Adrenal gland (tissue), 5 donors: Measurements from ENCODE around the gene SH3RF1.

Experiments used
- CTCF ChIP-seq, 6 experiments: fragments of 450-650 bp in 4 of 6; fragments of 200-600 bp in 2 of 6; sonication (generic) in 1 of 6; IDR thresholded peaks; 1 replicate in 5 of 6; 2 replicates in 1 of 6; pipeline versions ENCODE4 v1.5.1 to v1.8.0; 2016 to 2021; ENCODE audit warnings: antibody characterized with exemption in 6 of 6, mild to moderate bottlenecking in 2 of 6, moderate library complexity in 1 of 6
- POLR2A ChIP-seq, 2 donors: fragments of 450-650 bp; IDR thresholded peaks; one replicate each; pipeline ENCODE4 v1.6.1; 2017; ENCODE audit warnings: antibody characterized with exemption in 2 of 2, mild to moderate bottlenecking in 2 of 2, moderate library complexity in 1 of 2
- donor health status: DM: no; HTN: no; CAD: no.

GRCh38 chr4:169124661-169125060, 146.1 kb downstream of the SH3RF1 start:
- no peak for TF ChIP-seq POLR2A (IDR thresholded peaks at IDR 0.05)
- TF ChIP-seq CTCF (IDR thresholded peaks at IDR 0.05): no peak
